GM18526 (cell line): Measurements from ENCODE around the gene EGFL8.

ENCODE experiments used
- POLR2A ChIP-seq: IDR thresholded peaks from 3 replicates; pipeline ENCODE4 v1.6.1; 2011; ENCODE audit not compliant: insufficient read length; ENCODE audit errors: extremely low read depth

Gene EGFL8

GRCh38 chr6:32195652-32195901, 31.2 kb downstream of the EGFL8 start:
- TF ChIP-seq POLR2A, result no peak

- peak; percentile 91 for TF ChIP-seq POLR2A
These were observed 31.7 kb downstream of the EGFL8 start for GRCh38 chr6:32195902-32196681.

- TF ChIP-seq POLR2A, result no peak
These were observed 32.6 kb downstream of the EGFL8 start for GRCh38 chr6:32196682-32197616.

GRCh38 chr6:32198345-32198696, 33.9 kb downstream of the EGFL8 start:
- TF ChIP-seq POLR2A, result no peak

GRCh38 chr6:32198866-32199265, 34.5 kb downstream of the EGFL8 start:
- no peak for TF ChIP-seq POLR2A

- TF ChIP-seq POLR2A, result no peak
These were observed 36.5 kb downstream of the EGFL8 start for GRCh38 chr6:32200711-32201475.

GRCh38 chr6:32202186-32202585, 37.8 kb downstream of the EGFL8 start:
- TF ChIP-seq POLR2A, result no peak

GRCh38 chr6:32203426-32204267, 39.3 kb downstream of the EGFL8 start:
- no peak for TF ChIP-seq POLR2A

- no peak for TF ChIP-seq POLR2A
These were observed 39.9 kb downstream of the EGFL8 start for GRCh38 chr6:32204268-32204715.

GRCh38 chr6:32208996-32209395, 44.6 kb downstream of the EGFL8 start:
- TF ChIP-seq POLR2A, result no peak

- no peak for TF ChIP-seq POLR2A
These were observed 45.8 kb downstream of the EGFL8 start for GRCh38 chr6:32210191-32210601.

- no peak for TF ChIP-seq POLR2A
These were observed 47.8 kb downstream of the EGFL8 start for GRCh38 chr6:32212076-32212760.

GRCh38 chr6:32213649-32214048, 49.3 kb downstream of the EGFL8 start:
- TF ChIP-seq POLR2A, result no peak

GRCh38 chr6:32214126-32214525, 49.7 kb downstream of the EGFL8 start:
- TF ChIP-seq POLR2A, result no peak
